Measurements from ENCODE around the gene DNTT. TPM values are rescaled to one million over a fixed set of nuclear protein-coding genes. Genes with fewer than 3 reads are reported as not detected.

The DNTT gene
- total and polyA plus RNA-seq, 2 of the 13 experiments (the other 11 are each of a cell fraction or from before 2014, with no cell fraction given) = not detected

- TF ChIP-seq IKZF4 (CRISPR knock-in tag; IDR thresholded peaks at IDR 0.05; ENCODE audit: borderline replicate concordance, low read depth, not compliant biosample characterization) = no peak
- no peak for TF ChIP-seq BORCS8-MEF2B (CRISPR knock-in tag; IDR thresholded peaks at IDR 0.05)
These were observed 82.9 kb downstream of the DNTT start (continued) for GRCh38 chr10:96387161-96387560.

DNA sequence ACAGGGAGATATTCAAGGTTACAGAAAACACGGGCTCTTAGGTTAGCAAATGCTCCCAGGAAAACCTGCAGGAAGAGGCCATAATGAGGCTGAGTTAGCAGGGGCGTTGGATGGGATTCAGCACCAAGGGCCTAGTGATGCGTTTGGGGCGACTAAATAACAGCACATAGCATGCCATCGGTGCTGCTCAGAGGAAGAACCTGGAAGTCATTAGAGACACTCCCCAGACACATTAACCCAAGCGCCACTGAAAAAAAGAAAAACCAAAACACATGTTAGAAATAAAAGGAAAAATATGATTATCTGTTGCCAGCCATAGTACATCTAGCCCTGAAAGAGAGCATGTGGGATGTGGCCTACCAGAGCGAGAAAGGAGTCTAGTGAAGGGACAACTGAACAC lies 83.4 kb downstream of the DNTT start:
- Histone ChIP-seq H3K36me3 (replicated peaks in 1 of 2; ENCODE audit: control insufficient read depth in 1 of 2, insufficient read depth in 2 of 2, low read length in 2 of 2) (no peaks in the 10 kb centered on the region), H3K27ac (ENCODE audit: extremely low read length, insufficient read depth, low read length) (no peak overlapping the region), H3K4me1 (ENCODE audit: insufficient read depth, low read length) (no peaks in the 10 kb centered on the region), H4K20me1 (ENCODE audit: insufficient read depth, low read length) (no peaks in the 10 kb centered on the region), H3K4me2 (ENCODE audit: low read depth, low read length) (no peak overlapping the region), H3K9me3 (ENCODE audit: low read length) (no peaks in the 10 kb centered on the region), H3K4me3 (replicated peaks in 1 of 3; ENCODE audit: insufficient read depth in 1 of 3, low read depth in 2 of 3, low read length in 3 of 3) (no peak overlapping the region), H3K9ac (ENCODE audit: insufficient read depth, low read depth, low read length) (no peak overlapping the region), H2AFZ (ENCODE audit: low read length) (no peak overlapping the region), H3K79me2 (ENCODE audit: insufficient read depth, low read length) (no peaks in the 10 kb centered on the region), H3K27me3 (ENCODE audit: control insufficient read depth in 1 of 2, insufficient read depth in 2 of 2, low read length in 2 of 2) (peaks cover 7 to 70% of the 10 kb centered on the region in 2 experiments)
- ChIA-PET POLR2A (no interaction called here), CTCF (ENCODE audit: low intra/inter-chr PET ratio, low total read pairs) (no interaction called here)
- DNase-seq (ENCODE audit: low spot score) (no peak), ATAC-seq (no peak), FAIRE-seq (no peak)
- BruUV-seq (replicated peaks) = no TSS peak
- WGBS (ENCODE audit: low lambda C conversion rate) = 32% methylated on average over 7 of the region's 7 CpGs
- intact Hi-C loops (cut with micrococcal nuclease; ENCODE audit: unreplicated experiment) = no loop called here
- in situ Hi-C loops (cut with HindIII; ENCODE audit: extremely low pct_ligation_motif_present, low pct_unique_long_range_greater_than_20kb) = no loop called here
- TF ChIP-seq IRX3 (CRISPR knock-in tag; IDR thresholded peaks at IDR 0.05; ENCODE audit: borderline replicate concordance, low read depth) (no peak), ZNF879 (CRISPR knock-in tag; IDR thresholded peaks at IDR 0.05) (no peak), ZFP1 (CRISPR knock-in tag; IDR thresholded peaks at IDR 0.05) (no peak), ISL2 (CRISPR knock-in tag; IDR thresholded peaks at IDR 0.05) (no peak), AHDC1 (CRISPR knock-in tag; IDR thresholded peaks at IDR 0.05; ENCODE audit: borderline replicate concordance) (no peak), YEATS2 (CRISPR knock-in tag; IDR thresholded peaks at IDR 0.05; ENCODE audit: borderline replicate concordance) (no peak), GATAD2A (CRISPR knock-in tag; IDR thresholded peaks at IDR 0.05) (no peak), KLF12 (CRISPR knock-in tag; IDR thresholded peaks at IDR 0.05; ENCODE audit: borderline replicate concordance) (no peak), SOX5 (CRISPR knock-in tag; IDR thresholded peaks at IDR 0.05; ENCODE audit: borderline replicate concordance) (no peak), NFAT5 (CRISPR knock-in tag; IDR thresholded peaks at IDR 0.05) (no peak), ATM (IDR thresholded peaks at IDR 0.05; ENCODE audit: borderline replicate concordance) (no peak), GATAD1 (CRISPR knock-in tag; IDR thresholded peaks at IDR 0.05) (no peak), ZNF674 (CRISPR knock-in tag; IDR thresholded peaks at IDR 0.05; ENCODE audit: low read depth) (no peak)
